Measurements from ENCODE around the gene GUCY2C. TPM values are rescaled to one million over a fixed set of nuclear protein-coding genes. Genes with fewer than 3 reads are reported as not detected.

Gene GUCY2C
- total RNA-seq, 2 experiments from 2014 or later = 0.16 to 0.32 TPM

GRCh38 chr12:14663002-14663401, 33.4 kb downstream of the GUCY2C start:
- Histone ChIP-seq H3K4me3 (ENCODE audit: low read depth, low read length, poor library complexity, severe bottlenecking) (no peak overlapping the region), H3K79me2 (ENCODE audit: insufficient read depth, low read depth, low read length) (no peaks in the 10 kb centered on the region), H2AFZ (ENCODE audit: low read length) (peak overlapping the region; percentile 36; the same call in 1 of the 2 replicates), H3K4me1 (ENCODE audit: insufficient read depth, low read length, poor library complexity, severe bottlenecking) (peaks cover 25% of the 10 kb centered on the region), H3K9me3 (ENCODE audit: low read length) (no peaks in the 10 kb centered on the region), H3K27ac (ENCODE audit: low read depth, low read length, poor library complexity, severe bottlenecking) (no peak overlapping the region), H3K4me2 (ENCODE audit: low read length) (peak overlapping the region; percentile 17; the same call in 1 of the 2 replicates), H3K9me2 (ENCODE audit: insufficient read depth, low read length) (no peaks in the 10 kb centered on the region), H4K20me1 (ENCODE audit: insufficient read depth, low read length) (no peaks in the 10 kb centered on the region), H3K36me3 (ENCODE audit: insufficient read depth, low read length) (no peaks in the 10 kb centered on the region)
- no TSS peak for BruUV-seq (replicated peaks)
- DNase-seq (ENCODE audit: low spot score) = peak; percentile 27
- no peak for TF ChIP-seq EZH2phosphoT487 (IDR thresholded peaks at IDR 0.05; ENCODE audit: borderline replicate concordance, low read depth, low read length)
- no peak for TF ChIP-seq CTCF (conservative IDR thresholded peaks at IDR 0.05; ENCODE audit: low read length)
- ChIA-PET POLR2A (interaction anchor here (0.6 to 1.6 kb wide), 7 partner anchors 19 to 261 kb away, joined by 3 to 7 read pairs (median 3); no protein-coding TSS in a partner anchor), CTCF (ENCODE audit: unreplicated experiment) (no interaction called here)
- intact Hi-C loops (cut with micrococcal nuclease; ENCODE audit: unreplicated experiment) = loop anchor here (1.0 kb wide), 1 partner anchor 425 kb away; no protein-coding TSS in a partner anchor

- intact Hi-C loops (cut with micrococcal nuclease; ENCODE audit: unreplicated experiment) = no loop called here
- H3K4me3 ChIP-seq (ENCODE audit: low read depth, low read length, poor library complexity, severe bottlenecking) = no peak overlapping the region
- H4K20me1 ChIP-seq (ENCODE audit: insufficient read depth, low read length) = no peaks in the 10 kb centered on the region
- DNase-seq (ENCODE audit: low spot score) = no peak
- BruUV-seq (replicated peaks) = no TSS peak
- TF ChIP-seq CTCF (conservative IDR thresholded peaks at IDR 0.05; ENCODE audit: low read length) (no peak), EZH2phosphoT487 (IDR thresholded peaks at IDR 0.05; ENCODE audit: borderline replicate concordance, low read depth, low read length) (no peak)
- H3K79me2 ChIP-seq (ENCODE audit: insufficient read depth, low read depth, low read length) = no peaks in the 10 kb centered on the region
- H3K9me2 ChIP-seq (ENCODE audit: insufficient read depth, low read length) = no peaks in the 10 kb centered on the region
- no peaks in the 10 kb centered on the region for H3K9me3 ChIP-seq (ENCODE audit: low read length)
- CTCF ChIA-PET (ENCODE audit: unreplicated experiment) = no interaction called here
- no peak overlapping the region for H3K27ac ChIP-seq (ENCODE audit: low read depth, low read length, poor library complexity, severe bottlenecking)
- POLR2A ChIA-PET = interaction anchor here (0.5 to 1.1 kb wide), 2 partner anchors 12 to 1543 kb away, joined by 3 to 4 read pairs; no protein-coding TSS in a partner anchor
- H3K4me2 ChIP-seq (ENCODE audit: low read length) = no peak overlapping the region
- no peak overlapping the region for H2AFZ ChIP-seq (ENCODE audit: low read length)
- peaks cover 7% of the 10 kb centered on the region for H3K4me1 ChIP-seq (ENCODE audit: insufficient read depth, low read length, poor library complexity, severe bottlenecking)
- H3K36me3 ChIP-seq (ENCODE audit: insufficient read depth, low read length) = no peaks in the 10 kb centered on the region; the same call in 1 of the 2 replicates
Observed at GRCh38 chr12:14656846-14657245, 39.6 kb downstream of the GUCY2C start.

- ChIA-PET POLR2A (interaction anchor here (0.5 to 2.7 kb wide), 3 partner anchors 16 to 649 kb away, joined by 3 to 7 read pairs (median 3); no protein-coding TSS in a partner anchor), CTCF (ENCODE audit: unreplicated experiment) (no interaction called here)
- TF ChIP-seq EZH2phosphoT487 (IDR thresholded peaks at IDR 0.05; ENCODE audit: borderline replicate concordance, low read depth, low read length) (no peak), CTCF (conservative IDR thresholded peaks at IDR 0.05; ENCODE audit: low read length) (peak; percentile 44; the same call in 1 of the 2 replicates)
- no peak overlapping the region for H3K4me3 ChIP-seq (ENCODE audit: low read depth, low read length, poor library complexity, severe bottlenecking)
- no peak overlapping the region for H3K4me2 ChIP-seq (ENCODE audit: low read length)
- no peak overlapping the region for H3K27ac ChIP-seq (ENCODE audit: low read depth, low read length, poor library complexity, severe bottlenecking)
- intact Hi-C loops (cut with micrococcal nuclease; ENCODE audit: unreplicated experiment) = no loop called here
- H3K79me2 ChIP-seq (ENCODE audit: insufficient read depth, low read depth, low read length) = no peaks in the 10 kb centered on the region
- no TSS peak for BruUV-seq (replicated peaks)
- no peaks in the 10 kb centered on the region for H3K9me2 ChIP-seq (ENCODE audit: insufficient read depth, low read length)
- peaks cover 7% of the 10 kb centered on the region for H3K4me1 ChIP-seq (ENCODE audit: insufficient read depth, low read length, poor library complexity, severe bottlenecking)
- no peaks in the 10 kb centered on the region for H3K9me3 ChIP-seq (ENCODE audit: low read length)
- no peaks in the 10 kb centered on the region; the same call in 1 of the 2 replicates for H3K36me3 ChIP-seq (ENCODE audit: insufficient read depth, low read length)
- H2AFZ ChIP-seq (ENCODE audit: low read length) = peak overlapping the region; percentile 40; the same call in 1 of the 2 replicates
- DNase-seq (ENCODE audit: low spot score) = no peak
- H4K20me1 ChIP-seq (ENCODE audit: insufficient read depth, low read length) = no peaks in the 10 kb centered on the region
Observed at GRCh38 chr12:14655284-14655683, 41.1 kb downstream of the GUCY2C start.
